Erythroblast (primary cell): ENCODE measurements around the gene C1QTNF8.

Experiments
- GATA1 ChIP-seq: IDR thresholded peaks from 2 replicates; pipeline ENCODE4 v1.6.1; 2011; ENCODE audit warnings: low read depth, mild to moderate bottlenecking, control low read depth, low read length, moderate library complexity
- POLR2A ChIP-seq: IDR thresholded peaks from 2 replicates; pipeline ENCODE4 v1.6.1; 2011; ENCODE audit warnings: mild to moderate bottlenecking, low read length

DNA sequence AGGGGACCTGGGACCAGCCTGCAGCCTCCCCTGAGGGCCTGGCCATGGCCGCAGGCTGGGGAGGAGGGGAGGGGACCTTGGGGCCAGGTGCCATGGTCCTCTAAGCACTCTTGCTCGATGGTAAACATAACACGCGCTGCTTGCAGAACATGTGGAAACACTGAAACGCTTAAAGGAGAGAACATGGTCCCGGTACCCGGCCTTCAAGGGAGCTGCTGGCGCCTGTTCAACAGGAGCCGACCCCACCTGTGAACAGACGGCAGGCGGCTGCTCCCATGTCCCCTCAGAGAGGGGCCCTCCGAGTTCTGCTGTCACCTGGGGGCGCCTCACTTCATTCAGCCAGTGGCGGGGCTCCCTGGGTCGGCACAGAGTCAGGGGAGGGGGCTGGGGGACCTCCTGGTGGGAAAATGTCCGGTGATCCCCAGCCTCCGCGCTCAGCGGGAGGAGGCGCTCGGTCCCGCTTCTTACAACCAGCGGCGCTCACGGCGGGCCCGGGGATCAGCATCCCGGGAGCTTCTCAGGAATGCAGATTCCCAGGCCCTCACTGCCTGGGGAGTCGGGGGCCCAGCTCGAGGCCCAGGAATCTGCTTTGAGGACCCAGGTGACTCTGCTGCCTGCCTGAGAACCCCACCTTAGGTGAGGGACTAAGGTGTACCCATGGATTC lies 24.4 kb downstream of the C1QTNF8 start:
- TF ChIP-seq POLR2A (no peak), GATA1 (no peak)
